GM18502 (cell line): ENCODE results near the gene HOATZ.

ENCODE experiments used
- ATAC-seq: cut with Tn5 transposase; IDR thresholded peaks from one replicate; pipeline ENCODE4 v1.9.1; 2021; ENCODE audit warnings: mild to moderate bottlenecking; ENCODE audit not compliant: unreplicated experiment, poor library complexity

The HOATZ gene

GRCh38 chr11:111573821-111574249, 59.3 kb downstream of the HOATZ start:
- no peak for ATAC-seq

DNA sequence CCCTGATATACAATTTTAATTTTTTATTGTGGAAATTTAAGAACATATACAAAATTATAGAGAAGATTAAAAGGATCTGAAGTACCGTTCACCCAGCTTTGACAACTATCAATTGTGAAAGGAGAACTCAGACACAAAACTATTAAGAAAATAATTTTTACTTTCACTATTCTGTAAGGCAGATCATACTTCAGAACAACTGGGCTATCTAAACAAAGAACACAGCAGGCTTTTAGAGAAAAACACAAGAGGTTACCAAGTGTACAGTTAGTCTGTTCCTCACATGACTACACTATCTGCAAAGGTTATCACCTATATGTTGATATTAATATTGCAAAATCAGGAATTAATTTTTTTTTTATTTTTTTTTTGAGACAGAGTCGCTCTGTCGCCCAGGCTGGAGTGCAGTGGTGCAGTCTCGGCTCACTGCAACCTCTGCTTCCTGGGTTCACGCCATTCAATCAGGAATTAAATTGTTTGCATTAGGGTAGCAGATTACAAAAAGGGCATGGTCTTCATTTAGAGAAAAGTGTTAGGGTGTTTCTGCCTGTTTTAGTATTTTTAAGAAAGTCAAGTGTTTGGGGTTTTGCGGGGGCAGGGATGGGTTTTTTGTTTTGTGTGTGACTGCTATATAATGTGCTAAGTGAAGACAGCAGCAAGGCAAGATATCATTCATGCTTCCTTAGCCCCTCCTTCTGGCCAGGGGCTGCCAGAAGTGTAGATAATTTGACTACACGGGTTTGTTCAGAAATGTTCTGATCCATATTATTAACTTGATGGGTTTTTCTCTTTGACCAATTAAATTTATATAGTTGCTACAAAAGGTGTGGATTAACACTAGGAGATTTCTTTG, 60.0 kb downstream of the HOATZ start:
- ATAC-seq: no peak

DNA sequence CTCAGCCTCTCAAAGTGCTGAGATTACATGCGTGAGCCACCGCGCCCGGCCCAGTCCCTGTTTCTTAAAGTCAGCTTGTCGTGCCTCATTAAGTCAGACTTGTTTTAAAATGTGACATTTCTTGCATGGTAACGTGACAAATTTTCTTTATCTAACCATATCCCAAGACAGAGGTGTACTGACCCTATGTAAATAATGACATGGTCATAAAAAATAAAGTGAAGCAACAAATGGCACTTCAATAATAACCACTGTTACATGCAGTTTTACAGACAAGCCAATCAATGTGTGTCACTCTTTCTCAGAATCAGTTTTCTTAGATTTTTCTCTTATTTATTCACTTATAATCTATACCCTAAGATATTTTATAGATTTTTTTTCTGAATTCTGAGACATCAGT, 61.2 kb downstream of the HOATZ start:
- ATAC-seq: no peak

GRCh38 chr11:111577821-111578220, 63.2 kb downstream of the HOATZ start:
- no peak for ATAC-seq

DNA sequence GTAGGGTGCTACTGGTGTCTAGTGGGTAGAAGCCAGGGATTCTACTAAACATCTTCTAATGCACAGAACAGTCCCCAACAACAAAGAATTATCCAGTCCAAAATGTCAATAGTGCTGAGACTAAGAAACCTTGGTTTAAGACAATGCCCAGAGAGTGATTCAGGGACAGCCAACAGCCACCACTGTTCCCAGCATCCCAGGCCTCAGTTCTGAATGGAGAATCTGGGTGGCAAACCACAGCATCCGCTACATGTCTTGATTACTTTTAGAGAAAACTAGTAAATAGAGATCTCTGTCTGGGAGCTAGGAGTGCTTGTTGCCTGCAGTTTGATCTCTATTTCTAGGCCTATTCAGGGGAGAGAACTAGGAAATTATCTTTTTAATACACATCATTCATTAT, 66.8 kb downstream of the HOATZ start:
- no peak for ATAC-seq

DNA sequence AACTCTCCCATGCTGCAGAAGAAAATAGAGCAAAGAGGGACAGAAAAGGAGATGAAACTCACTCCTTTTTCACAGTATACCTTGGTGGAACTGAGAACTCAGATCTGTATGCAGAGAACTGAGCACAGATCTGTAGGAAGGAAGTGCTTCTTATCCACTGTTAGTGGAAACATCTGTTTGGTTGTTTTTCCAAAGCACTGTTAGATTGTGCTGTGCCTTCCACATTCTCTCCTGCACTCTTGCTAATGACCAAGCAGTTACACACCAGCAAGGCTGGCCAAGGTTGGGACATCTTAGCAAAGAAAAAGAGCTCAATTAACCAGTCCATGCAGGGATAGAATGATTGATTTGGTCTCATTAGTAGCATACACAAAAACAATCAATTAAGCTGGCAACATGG, 67.6 kb downstream of the HOATZ start:
- ATAC-seq: no peak

DNA sequence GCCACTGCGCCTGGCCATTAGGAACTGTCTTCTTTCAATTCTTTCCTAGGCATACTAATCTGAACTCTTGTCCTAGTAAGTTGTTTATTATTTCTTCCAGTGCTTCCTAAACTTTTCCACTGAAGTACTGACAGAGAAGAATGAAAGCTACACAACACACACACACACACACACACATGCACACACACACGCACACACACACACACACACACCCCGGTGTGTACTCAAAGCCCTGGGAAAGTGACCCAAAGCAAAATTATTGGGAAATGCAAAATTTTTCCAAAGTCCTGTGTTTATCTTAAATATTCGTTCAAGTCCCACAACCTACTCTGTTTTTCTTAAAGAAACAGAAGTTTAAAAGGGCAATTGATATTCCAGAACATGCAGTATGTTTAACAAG, 68.3 kb downstream of the HOATZ start:
- no peak for ATAC-seq

DNA sequence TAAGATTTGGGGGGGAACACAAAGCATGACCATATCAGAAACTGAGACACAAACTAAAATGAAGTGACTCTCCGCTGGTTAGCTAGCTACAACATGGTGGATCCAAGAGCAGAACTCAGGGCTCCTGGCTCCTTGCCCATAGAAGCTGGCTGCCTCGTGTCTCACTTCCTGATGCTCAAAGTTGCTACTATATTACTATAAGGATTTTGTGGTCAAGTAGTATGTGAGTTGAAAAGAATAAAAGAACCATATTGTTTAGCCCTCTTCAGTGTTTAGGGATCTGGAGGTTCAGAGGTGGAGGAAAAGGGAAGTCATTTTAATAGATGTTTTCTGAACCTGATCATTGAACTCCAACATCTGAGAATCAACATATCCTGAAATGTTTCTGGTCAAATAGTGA, 70.8 kb downstream of the HOATZ start:
- ATAC-seq: no peak

GRCh38 chr11:111586388-111586831, 71.8 kb downstream of the HOATZ start:
- no peak for ATAC-seq
